HG03066 (cell line): Measurements from ENCODE around the gene TMSB10.
A peak's percentile ranks its signal among the peaks of the same experiment; 100 is the strongest.

ENCODE experiments used
- ATAC-seq: cut with Tn5 transposase; IDR thresholded peaks from one replicate; pipeline ENCODE4 v1.9.1; 2021; ENCODE audit warnings: low read depth; ENCODE audit not compliant: unreplicated experiment

TMSB10 gene

DNA sequence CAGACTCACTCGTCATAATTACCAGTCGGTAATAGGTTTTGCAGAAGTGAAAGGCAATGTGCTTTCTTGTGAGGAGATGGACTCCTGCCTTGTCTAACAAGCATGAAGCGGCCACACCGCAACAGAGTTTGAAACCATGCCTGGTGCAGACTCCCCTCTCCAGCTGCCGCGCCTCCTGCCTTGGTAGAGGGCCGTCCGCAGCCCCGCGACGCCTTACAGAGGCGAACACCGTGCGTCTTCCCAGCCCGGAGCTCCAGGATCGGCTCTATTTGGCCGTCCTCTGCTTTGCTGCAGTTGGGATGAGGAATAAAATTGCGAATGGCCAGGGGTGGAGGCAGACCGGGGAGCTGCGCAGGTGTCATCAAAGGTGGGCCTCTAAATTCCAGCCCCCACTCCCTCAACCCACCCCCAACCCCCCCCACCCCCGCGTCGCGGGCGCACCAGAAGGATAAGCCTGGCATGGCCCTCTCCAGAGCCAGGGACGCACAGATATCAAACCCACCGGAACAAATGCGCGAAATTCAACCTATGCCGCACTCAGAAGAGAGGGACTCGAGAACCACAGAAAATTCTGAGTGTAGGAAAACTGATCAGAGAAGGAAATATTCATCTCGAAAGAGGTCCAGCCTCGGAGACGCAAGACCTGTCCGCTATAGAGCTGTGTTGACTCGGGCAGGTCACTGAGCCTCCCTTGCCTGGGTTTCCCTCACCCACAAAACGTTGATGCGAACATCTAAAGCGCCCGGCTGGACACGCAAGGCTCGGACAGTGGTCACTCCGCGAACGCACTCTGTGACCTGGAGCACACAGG lies 25.7 kb upstream of the TMSB10 start:
- ATAC-seq, result peak; percentile 58

DNA sequence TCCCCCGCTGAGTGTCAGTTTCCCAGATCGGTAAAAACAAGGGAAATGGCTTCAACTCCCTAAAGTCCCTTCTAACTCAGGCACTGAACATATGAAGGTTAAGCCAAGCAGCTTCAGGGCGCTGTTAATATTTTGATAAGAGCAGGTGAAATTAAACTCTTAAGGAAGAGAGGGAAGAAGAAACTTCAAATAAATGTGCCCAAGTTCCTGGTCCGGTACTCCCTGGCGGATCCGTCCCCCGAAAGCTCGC lies 25.1 kb upstream of the TMSB10 start:
- ATAC-seq, result no peak

DNA sequence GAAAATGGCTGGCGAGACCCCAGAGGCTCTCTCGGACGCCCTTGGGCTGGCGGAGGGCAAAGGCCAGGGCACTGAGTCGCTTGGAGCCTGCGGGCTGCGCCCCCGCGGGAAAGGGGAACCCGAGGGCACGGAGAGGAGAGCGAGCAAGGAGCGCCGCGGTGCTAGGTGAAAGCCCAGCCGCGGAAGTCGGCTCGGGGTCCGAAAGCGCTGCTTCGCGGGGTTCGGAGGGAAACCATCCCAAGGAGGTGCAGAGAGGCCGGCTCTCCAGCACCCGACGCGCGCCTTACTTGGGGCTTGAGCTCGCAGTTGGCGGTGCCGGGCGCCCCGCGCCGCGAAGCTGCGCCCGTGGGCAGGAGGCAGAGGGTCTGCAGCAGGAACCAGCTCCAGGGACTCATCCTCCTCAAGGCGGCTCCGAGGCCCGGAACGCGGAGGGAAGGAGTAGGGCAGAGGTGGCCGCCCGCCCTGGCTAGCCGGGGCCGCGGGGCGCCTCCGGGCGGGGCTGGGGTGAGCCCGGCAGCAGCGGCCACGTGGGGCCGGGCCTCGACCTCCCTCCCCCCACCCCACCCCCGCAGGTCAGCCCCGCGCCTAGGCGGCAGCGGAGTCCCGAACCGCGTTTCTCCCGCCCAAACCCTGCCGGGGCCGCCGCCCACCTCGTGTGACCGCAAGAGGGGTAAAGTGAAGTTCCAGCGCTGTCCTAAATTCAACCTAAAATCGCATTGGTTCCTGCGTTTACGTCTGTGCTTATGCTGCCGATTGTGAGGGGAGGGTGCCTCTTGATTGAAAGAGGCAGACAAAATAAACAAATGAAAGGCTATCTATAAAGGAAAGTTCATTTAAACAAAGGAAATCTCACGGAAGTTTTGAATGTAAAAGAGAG lies 24.6 kb upstream of the TMSB10 start, which contains the start of gene TRABD2A:
TSS of gene TRABD2A (minus strand) at position 440 of the 877 bp plus-strand sequence. CDS start at position 395, 45 bp downstream.
- no peak for ATAC-seq

DNA sequence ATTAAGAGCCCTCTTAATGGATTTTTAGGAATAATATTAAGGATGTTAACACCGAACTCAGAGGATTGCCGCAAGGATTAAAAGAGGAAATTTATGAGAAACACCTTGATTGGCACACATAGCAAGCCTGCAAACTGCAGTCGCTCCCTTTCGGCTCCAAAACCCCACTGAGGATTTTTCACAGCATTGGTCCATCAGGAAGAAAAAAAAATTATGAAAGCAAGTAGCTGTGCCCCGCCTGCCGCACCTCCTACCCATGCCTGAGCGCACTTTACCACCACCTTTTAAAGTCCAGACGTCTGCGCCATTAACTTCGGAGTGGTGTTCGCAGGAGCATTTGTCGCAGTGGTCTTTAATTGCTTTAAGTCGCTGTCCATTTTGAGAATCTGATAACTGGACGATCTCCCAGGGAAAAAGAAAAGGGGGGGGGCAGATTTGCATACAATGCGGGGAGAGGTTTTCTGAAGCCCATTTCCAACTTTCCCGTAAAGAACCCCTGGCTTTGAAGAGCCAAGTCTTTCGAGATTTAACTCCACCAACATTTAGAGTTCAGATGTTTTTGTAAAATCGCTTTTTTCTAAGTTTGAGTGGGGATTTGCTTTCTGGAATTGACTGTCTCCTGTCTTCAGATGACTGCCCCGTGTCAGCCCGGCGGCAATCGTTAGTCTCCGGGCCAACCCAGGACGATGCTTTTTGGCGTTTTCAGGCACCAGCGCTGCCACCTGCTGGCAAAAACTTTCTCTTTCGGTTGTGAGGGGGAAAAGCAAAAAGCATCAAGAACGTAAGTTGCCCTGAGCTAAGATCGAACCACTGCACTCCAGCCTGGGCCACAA lies 23.7 kb upstream of the TMSB10 start:
- peak; percentile 58 for ATAC-seq

GRCh38 chr2:84882414-84882738 lies 23.1 kb upstream of the TMSB10 start:
- no peak for ATAC-seq

- ATAC-seq, result no peak
Measured at GRCh38 chr2:84882775-84883550, 22.5 kb upstream of the TMSB10 start.

DNA sequence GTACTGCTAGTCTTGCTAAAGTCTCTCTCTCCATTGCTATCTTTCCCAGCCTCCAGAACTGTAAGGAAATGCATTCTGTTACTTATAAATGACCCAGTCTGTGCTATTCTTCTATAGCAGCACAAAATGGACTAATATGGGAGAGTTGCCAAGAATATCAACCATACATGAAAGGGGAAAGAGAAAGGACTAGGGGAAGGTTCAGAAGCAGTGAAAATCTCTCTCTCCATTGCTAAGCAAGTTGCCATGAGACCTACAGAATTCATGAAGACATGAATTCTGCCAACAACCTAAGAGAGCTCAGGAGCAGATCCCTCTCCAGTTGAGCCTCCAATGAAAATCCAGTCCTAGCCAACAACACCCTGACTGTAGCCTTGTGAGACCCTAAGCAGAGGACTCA lies 21.0 kb upstream of the TMSB10 start:
- ATAC-seq, result no peak

DNA sequence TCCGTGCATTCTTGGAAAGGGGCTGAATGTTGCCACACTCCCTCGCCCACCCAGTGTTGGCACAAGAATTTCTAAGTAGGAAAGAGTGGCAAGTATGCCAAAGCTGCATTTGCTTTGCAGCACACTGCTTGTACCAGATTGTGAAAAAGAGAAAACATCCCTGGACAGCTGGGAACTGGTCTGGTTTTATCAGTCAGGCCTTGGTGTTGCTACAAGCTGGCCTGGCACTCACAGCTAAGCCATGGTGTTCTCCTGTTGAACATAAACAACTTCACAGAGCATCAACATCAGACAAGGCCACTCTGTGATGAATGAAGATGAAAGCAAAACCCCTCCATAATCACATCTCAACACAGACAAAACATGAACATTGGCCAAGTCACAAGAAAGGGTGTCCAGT lies 20.3 kb upstream of the TMSB10 start:
- ATAC-seq, result no peak

GRCh38 chr2:84886791-84887190 lies 18.7 kb upstream of the TMSB10 start:
- no peak for ATAC-seq

DNA sequence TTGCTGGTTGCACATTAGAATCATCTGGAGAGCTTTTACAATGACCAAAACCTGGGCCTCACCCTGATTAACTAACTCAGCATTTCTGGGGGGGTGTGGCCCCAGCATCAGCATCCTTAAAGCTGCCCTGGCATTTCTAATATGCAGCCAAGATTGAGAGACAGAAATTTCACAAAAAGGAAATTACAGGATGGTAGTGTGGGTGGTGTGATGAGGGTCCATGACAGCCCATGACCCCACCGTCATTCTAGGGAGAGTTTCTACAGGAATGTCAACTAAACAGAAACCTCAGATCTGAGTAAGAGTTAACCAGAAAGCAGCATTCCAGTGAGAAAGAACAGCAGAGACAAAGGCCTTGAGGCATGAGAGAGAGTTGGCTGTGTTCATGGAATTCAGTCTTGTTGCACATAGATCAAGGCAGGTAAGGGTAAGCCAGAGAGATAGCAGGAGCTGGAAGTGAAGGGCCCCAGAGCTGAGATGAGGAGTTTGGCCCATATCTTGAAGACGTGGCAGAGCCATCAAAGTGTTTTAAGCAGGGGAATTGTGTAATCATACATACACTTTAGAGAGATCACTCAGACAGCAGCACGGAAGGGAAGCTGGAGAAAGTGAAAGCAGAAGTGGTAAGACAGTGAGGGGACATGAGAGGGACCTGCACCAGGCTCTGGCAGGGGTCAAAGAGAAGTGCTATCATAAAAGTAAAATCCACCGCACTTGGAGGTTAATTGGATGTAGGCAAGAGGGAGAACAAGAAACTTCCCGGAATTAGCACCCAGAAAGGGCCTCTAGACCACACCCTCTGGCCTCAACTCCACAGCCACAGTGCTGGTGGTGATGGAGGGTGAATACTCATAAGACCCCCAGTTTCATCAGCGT lies 16.8 kb upstream of the TMSB10 start:
- peak; percentile 96 for ATAC-seq

- ATAC-seq, result no peak
Measured at GRCh38 chr2:84889332-84889731, 16.1 kb upstream of the TMSB10 start.

- no peak for ATAC-seq
Measured at GRCh38 chr2:84891355-84892010, 14.0 kb upstream of the TMSB10 start.

DNA sequence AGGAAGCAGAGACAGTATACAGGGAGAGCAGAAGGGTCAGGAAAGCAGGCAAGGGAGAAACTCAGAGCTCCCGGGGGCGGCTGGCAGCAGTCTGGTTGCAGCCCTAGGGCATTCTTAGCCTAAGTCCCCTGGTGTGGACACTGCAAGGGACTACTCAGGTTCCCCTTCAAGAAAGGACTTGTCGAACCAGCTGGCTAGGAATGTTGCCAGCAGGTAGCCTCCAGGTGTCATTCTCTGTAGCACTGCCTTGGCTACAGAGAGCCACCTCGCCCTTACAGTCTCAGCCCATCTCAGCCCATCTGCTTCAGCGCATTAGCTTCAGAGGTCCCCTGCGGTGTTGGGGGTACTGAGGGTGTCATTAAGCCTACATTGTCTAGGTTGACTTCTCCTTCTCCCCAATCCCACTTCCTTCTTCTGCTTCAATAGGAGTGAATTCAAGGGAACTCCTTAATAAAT lies 11.3 kb upstream of the TMSB10 start:
- no peak for ATAC-seq

GRCh38 chr2:84894758-84895520 lies 10.5 kb upstream of the TMSB10 start:
- no peak for ATAC-seq

DNA sequence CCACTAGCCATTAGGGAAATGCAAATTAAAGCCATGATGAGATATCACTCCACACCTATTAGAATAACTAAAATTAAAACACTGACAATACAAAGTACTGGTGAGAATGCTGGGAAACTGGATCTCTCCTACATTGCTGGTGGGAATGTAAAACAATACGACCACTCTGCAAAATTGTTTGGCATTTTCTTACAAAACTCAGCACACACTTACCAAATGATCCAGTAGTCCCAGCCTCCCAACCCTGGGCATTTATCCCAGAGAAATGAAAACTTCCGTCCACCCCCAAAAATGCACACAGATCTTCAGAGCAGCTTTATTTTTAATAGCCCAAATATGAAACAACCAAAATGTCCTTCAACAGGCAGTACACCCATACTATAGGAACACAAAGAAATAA lies 8.9 kb upstream of the TMSB10 start:
- ATAC-seq, result no peak

- ATAC-seq, result no peak
Measured at GRCh38 chr2:84897773-84898172, 7.7 kb upstream of the TMSB10 start.

- no peak for ATAC-seq
Measured at GRCh38 chr2:84899304-84900204, 5.9 kb upstream of the TMSB10 start.
